DMS 273 (cell line): Measurements from ENCODE around the gene PALM.
A peak's percentile ranks its signal among the peaks of the same experiment; 100 is the strongest.
"Not testable (repeated sequence)": the region's sequence is repeated elsewhere in the genome, so short reads cannot be mapped to it uniquely, and the experiment has no call there.

Experiments
- DNase-seq: peaks from one replicate; lab custom pipeline; 2025; ENCODE audit not compliant: unreplicated experiment; lab: John Stamatoyannopoulos, UW

Gene PALM

GRCh38 chr19:703651-704446 lies 4.9 kb upstream of the PALM start:
- peak; percentile 68 for DNase-seq

GRCh38 chr19:704447-704741 lies 4.3 kb upstream of the PALM start:
- DNase-seq = no peak

- DNase-seq = no peak
These were observed 645 bp downstream of the PALM start for GRCh38 chr19:709196-709964.

GRCh38 chr19:709965-710571 lies 1.3 kb downstream of the PALM start:
- no peak for DNase-seq

- peak; percentile 41 for DNase-seq
These were observed 2.0 kb downstream of the PALM start for GRCh38 chr19:710767-711166.

- DNase-seq = peak; percentile 46
These were observed 2.5 kb downstream of the PALM start for GRCh38 chr19:711254-711653.

GRCh38 chr19:715347-715746 lies 6.6 kb downstream of the PALM start:
- DNase-seq = no peak

GRCh38 chr19:718251-718951 lies 9.7 kb downstream of the PALM start:
- no peak for DNase-seq

GRCh38 chr19:718991-719512 lies 10.3 kb downstream of the PALM start:
- DNase-seq = no peak

GRCh38 chr19:719636-720344 lies 11.1 kb downstream of the PALM start:
- DNase-seq = no peak

GRCh38 chr19:720345-721160 lies 11.8 kb downstream of the PALM start:
- no peak for DNase-seq

GRCh38 chr19:722553-723101 lies 13.9 kb downstream of the PALM start:
- DNase-seq = no peak

GRCh38 chr19:723247-723646 lies 14.5 kb downstream of the PALM start:
- DNase-seq = no peak

- DNase-seq = no peak
These were observed 15.0 kb downstream of the PALM start for GRCh38 chr19:723714-724113.

- no peak for DNase-seq
These were observed 16.8 kb downstream of the PALM start for GRCh38 chr19:725461-726089.

- DNase-seq = no peak
These were observed 18.5 kb downstream of the PALM start for GRCh38 chr19:726993-727956.

- DNase-seq = peak; percentile 44
These were observed 19.3 kb downstream of the PALM start for GRCh38 chr19:728011-728410.

GRCh38 chr19:729564-729963 lies 20.8 kb downstream of the PALM start:
- not testable (repeated sequence) for DNase-seq
